SH-SY5Y (cell line): ENCODE results near the gene METAP2.

Experiments
- GATA2 ChIP-seq: IDR thresholded peaks from 2 replicates; pipeline ENCODE4 v1.6.1; 2011; ENCODE audit warnings: mild to moderate bottlenecking, low read depth, low read length
- GATA3 ChIP-seq: IDR thresholded peaks from 2 replicates; pipeline ENCODE4 v1.6.1; 2011; ENCODE audit warnings: low read depth, mild to moderate bottlenecking, low read length, moderate library complexity

DNA sequence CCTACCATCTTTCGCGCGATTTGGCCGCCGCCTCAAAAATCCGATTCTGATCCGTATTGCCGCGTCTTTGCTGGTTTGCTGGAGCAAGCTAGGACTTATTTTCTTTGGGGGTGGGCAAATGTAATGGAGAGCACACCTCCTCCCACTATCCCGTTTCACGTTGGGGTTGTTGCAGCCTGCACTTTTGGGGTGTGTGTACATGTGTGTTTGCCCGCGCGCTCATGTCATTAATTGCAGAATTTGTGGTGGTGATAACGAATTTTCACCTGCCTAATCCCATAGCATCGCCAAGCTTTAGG is 657 bp downstream of the METAP2 start:
- TF ChIP-seq GATA2 (no peak), GATA3 (no peak)
